Measurements from ENCODE around the gene ANKRD11.
"Not testable (repeated sequence)": the region's sequence is repeated elsewhere in the genome, so short reads cannot be mapped to it uniquely, and the experiment has no call there.

Gene ANKRD11

DNA sequence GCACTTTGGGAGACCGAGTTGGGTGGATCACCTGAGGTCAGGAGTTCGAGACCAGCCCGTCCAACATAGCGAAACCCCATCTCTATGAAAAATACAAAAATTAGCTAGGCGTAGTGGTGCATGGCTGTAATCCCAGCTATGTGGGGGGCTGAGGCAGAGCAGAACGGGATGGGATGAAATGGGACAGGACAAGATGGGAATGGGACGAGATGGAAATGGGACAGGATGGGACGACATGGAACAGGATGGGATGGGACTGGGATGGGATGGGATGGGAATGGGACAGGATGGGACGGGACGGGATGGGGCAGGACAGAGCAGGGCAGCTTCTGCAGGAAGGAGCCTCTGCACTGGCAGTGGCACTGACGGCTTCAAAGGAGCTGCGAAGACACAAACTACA is 106.1 kb downstream of the ANKRD11 start:
- TF ChIP-seq, protein P1, sequence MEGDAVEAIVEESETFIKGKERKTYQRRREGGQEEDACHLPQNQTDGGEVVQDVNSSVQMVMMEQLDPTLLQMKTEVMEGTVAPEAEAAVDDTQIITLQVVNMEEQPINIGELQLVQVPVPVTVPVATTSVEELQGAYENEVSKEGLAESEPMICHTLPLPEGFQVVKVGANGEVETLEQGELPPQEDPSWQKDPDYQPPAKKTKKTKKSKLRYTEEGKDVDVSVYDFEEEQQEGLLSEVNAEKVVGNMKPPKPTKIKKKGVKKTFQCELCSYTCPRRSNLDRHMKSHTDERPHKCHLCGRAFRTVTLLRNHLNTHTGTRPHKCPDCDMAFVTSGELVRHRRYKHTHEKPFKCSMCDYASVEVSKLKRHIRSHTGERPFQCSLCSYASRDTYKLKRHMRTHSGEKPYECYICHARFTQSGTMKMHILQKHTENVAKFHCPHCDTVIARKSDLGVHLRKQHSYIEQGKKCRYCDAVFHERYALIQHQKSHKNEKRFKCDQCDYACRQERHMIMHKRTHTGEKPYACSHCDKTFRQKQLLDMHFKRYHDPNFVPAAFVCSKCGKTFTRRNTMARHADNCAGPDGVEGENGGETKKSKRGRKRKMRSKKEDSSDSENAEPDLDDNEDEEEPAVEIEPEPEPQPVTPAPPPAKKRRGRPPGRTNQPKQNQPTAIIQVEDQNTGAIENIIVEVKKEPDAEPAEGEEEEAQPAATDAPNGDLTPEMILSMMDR (IDR thresholded peaks at IDR 0.05; ENCODE audit: insufficient read depth, low read length, poor library complexity, severe bottlenecking): no peak
- no peak for TF ChIP-seq EZH2phosphoT487 (conservative IDR thresholded peaks at IDR 0.05; ENCODE audit: low read length)
- no peak overlapping the region for H3K4me2 ChIP-seq (ENCODE audit: low read depth, low read length, poor library complexity, severe bottlenecking)
- H2AFZ ChIP-seq (ENCODE audit: low read depth, low read length, severe bottlenecking): no peak overlapping the region

DNA sequence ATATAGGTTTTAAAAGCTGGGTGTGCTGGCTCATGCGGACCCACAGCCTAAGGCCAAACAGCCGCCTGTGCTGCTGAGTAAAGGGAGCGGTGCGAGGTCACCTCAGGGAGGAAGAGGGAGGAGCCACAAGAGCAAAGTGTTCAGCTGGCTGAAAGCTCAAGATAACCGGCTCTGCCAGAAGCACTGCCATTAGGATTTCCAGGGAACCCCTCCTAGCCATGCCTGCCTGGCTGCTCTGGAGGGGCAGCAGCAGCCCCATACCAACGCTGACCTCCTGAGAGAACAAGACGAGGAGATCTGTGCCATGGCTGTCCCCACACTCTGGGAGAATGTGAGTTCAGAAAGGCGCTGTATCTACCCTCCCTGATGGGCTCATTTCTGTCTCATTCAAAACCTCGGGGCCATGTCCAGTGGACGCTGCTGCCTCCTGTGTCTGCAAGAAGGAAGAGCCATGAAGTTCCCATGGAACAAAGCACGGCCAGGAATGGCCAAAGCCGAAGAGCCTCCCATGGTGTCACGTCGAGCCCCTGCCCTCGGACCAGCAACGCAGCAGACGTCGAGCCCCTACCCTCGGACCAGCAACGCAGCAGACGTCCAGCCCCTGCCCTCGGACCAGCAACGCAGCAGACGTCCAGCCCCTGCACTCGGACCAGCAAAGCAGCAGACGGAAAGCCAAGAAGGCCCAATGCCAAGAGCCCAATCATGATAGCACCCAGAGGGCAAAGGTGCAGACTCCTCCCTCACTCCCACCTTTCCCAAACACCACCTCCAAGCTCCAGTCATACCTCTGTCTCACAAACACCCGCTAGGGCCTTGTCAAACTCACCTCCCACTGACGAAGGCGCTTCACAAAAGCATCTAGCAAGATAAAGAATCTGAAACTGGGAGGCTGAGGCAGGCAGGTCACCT is 107.0 kb downstream of the ANKRD11 start:
- Histone ChIP-seq H3K9ac (ENCODE audit: low read length) (no peak overlapping the region), H3K9me3 (ENCODE audit: insufficient read depth, low read length) (no peaks in the 10 kb centered on the region), H3K27ac (ENCODE audit: low read depth, low read length) (no peak overlapping the region), H2AFZ (ENCODE audit: low read depth, low read length, severe bottlenecking) (no peak overlapping the region), H3K27me3 (ENCODE audit: low read length) (no peaks in the 10 kb centered on the region), H3K4me2 (ENCODE audit: low read depth, low read length, poor library complexity, severe bottlenecking) (no peak overlapping the region), H3K4me3 (ENCODE audit: insufficient read depth, low read length, poor library complexity, severe bottlenecking) (no peak overlapping the region), H4K20me1 (ENCODE audit: low read depth, low read length) (peaks cover 38% of the 10 kb centered on the region), H3F3A (ENCODE audit: insufficient read depth) (no peaks in the 10 kb centered on the region), H3K79me2 (ENCODE audit: insufficient read depth, low read length) (peaks cover 99% of the 10 kb centered on the region), H3K36me3 (ENCODE audit: low read length) (no peaks in the 10 kb centered on the region), H3K9me2 (replicated peaks; ENCODE audit: insufficient read depth, low read length) (no peaks in the 10 kb centered on the region)
- TF ChIP-seq, protein P1 (IDR thresholded peaks at IDR 0.05; ENCODE audit: insufficient read depth, low read length, poor library complexity, severe bottlenecking): no peak
- TF ChIP-seq EZH2phosphoT487 (conservative IDR thresholded peaks at IDR 0.05; ENCODE audit: low read length): no peak

More for the DNA sequence above, 106.1 kb downstream of the ANKRD11 start:
- peaks cover 32% of the 10 kb centered on the region for H4K20me1 ChIP-seq (ENCODE audit: low read depth, low read length)
- no peak overlapping the region for H3K27ac ChIP-seq (ENCODE audit: low read depth, low read length)
- no peaks in the 10 kb centered on the region for H3K9me2 ChIP-seq (replicated peaks; ENCODE audit: insufficient read depth, low read length)
- no peaks in the 10 kb centered on the region for H3K27me3 ChIP-seq (ENCODE audit: low read length)
- no peaks in the 10 kb centered on the region for H3K36me3 ChIP-seq (ENCODE audit: low read length)
- peaks cover 99% of the 10 kb centered on the region for H3K79me2 ChIP-seq (ENCODE audit: insufficient read depth, low read length)
- no peaks in the 10 kb centered on the region for H3K9me3 ChIP-seq (ENCODE audit: insufficient read depth, low read length)
- no peak overlapping the region for H3K4me3 ChIP-seq (ENCODE audit: insufficient read depth, low read length, poor library complexity, severe bottlenecking)
- H3F3A ChIP-seq (ENCODE audit: insufficient read depth): no peaks in the 10 kb centered on the region
- H3K9ac ChIP-seq (ENCODE audit: low read length): no peak overlapping the region

DNA sequence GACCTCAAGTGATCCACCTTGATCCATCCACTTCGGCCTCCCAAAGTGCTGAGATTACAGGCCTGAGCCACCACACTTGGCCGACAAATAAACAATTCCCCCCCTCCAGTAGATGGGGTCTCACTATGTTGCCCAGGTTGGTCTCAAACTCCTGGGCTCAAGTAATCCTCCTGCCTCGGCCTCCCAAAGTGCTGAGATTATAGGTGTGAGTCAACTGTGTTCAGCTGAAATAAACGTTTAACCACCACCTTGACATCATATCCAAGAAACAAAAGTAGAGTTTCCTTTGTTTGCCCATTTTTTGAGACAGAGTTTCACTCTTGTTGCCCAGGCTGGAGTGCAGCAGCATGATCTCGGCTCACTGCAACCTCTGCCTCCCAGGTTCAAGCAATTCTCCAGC is 107.8 kb downstream of the ANKRD11 start:
- not testable (repeated sequence) for H2AFZ ChIP-seq (ENCODE audit: low read depth, low read length, severe bottlenecking); H3K9me2 ChIP-seq (replicated peaks; ENCODE audit: insufficient read depth, low read length); H3K4me2 ChIP-seq (ENCODE audit: low read depth, low read length, poor library complexity, severe bottlenecking); H3K36me3 ChIP-seq (ENCODE audit: low read length); H3K27ac ChIP-seq (ENCODE audit: low read depth, low read length); H3K27me3 ChIP-seq (ENCODE audit: low read length); H3K4me3 ChIP-seq (ENCODE audit: insufficient read depth, low read length, poor library complexity, severe bottlenecking); H3F3A ChIP-seq (ENCODE audit: insufficient read depth); H3K9ac ChIP-seq (ENCODE audit: low read length); H3K9me3 ChIP-seq (ENCODE audit: insufficient read depth, low read length)
- H4K20me1 ChIP-seq (ENCODE audit: low read depth, low read length): peaks cover 43% of the 10 kb centered on the region
- H3K79me2 ChIP-seq (ENCODE audit: insufficient read depth, low read length): peaks cover 99% of the 10 kb centered on the region

DNA sequence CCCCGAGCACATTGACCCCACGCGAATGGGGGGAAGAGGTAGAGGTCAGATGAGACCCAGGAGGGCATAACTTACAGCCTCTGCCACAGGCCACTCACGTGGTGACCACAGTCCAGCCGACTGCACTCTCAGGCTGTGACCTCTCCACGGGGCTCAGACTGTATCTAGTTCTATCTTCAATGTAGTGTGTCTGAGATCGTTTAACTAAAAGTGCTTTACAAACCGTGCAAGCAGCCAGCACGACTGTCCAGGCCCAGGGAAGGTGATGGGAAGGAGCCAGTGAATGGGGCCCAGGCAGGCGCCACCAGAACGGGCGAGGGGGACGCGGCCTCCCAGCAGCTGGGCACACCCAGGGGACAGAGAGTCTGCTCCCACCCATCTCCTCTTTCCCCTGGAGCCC is 108.6 kb downstream of the ANKRD11 start:
- Histone ChIP-seq H3K9ac (ENCODE audit: low read length) (no peak overlapping the region), H3F3A (ENCODE audit: insufficient read depth) (no peaks in the 10 kb centered on the region), H3K4me2 (ENCODE audit: low read depth, low read length, poor library complexity, severe bottlenecking) (no peak overlapping the region), H2AFZ (ENCODE audit: low read depth, low read length, severe bottlenecking) (no peak overlapping the region), H3K79me2 (ENCODE audit: insufficient read depth, low read length) (peaks cover 99% of the 10 kb centered on the region), H3K4me3 (ENCODE audit: insufficient read depth, low read length, poor library complexity, severe bottlenecking) (no peak overlapping the region), H3K9me3 (ENCODE audit: insufficient read depth, low read length) (no peaks in the 10 kb centered on the region), H4K20me1 (ENCODE audit: low read depth, low read length) (peaks cover 42% of the 10 kb centered on the region), H3K9me2 (replicated peaks; ENCODE audit: insufficient read depth, low read length) (no peaks in the 10 kb centered on the region), H3K27me3 (ENCODE audit: low read length) (no peaks in the 10 kb centered on the region), H3K36me3 (ENCODE audit: low read length) (no peaks in the 10 kb centered on the region), H3K27ac (ENCODE audit: low read depth, low read length) (no peak overlapping the region)
- TF ChIP-seq, protein P1 (IDR thresholded peaks at IDR 0.05; ENCODE audit: insufficient read depth, low read length, poor library complexity, severe bottlenecking): no peak
- TF ChIP-seq EZH2phosphoT487 (conservative IDR thresholded peaks at IDR 0.05; ENCODE audit: low read length): no peak

Measured in SU-DHL-6 (cell line).